RWPE2 (cell line): Measurements from ENCODE around the gene TNFSF15.
"Not testable (repeated sequence)": the region's sequence is repeated elsewhere in the genome, so short reads cannot be mapped to it uniquely, and the experiment has no call there.

Experiments
- ATAC-seq: fragments of 200-7000 bp; cut with Tn5 transposase; 3 replicates; pipeline ENCODE4 v1.9.1; 2021; ENCODE audit warnings: low read depth
- DNase-seq: peaks from one replicate; pipeline ENCODE4 v3.0.0-alpha.2; 2020; ENCODE audit warnings: low spot score
- H3K27ac ChIP-seq: fragments of 450-650 bp; 2 replicates; pipeline ENCODE4 v1.5.1; 2017; ENCODE audit warnings: mild to moderate bottlenecking; ENCODE audit not compliant: poor library complexity, severe bottlenecking
- H3K27me3 ChIP-seq: fragments of 250-450 bp; sonication (Bioruptor Pico); 2 replicates; pipeline ENCODE4 v1.5.1; 2021; ENCODE audit warnings: mild to moderate bottlenecking, moderate library complexity; ENCODE audit not compliant: insufficient read depth, poor library complexity, severe bottlenecking
- H3K36me3 ChIP-seq: fragments of 250-450 bp; sonication (Bioruptor Pico); 2 replicates; pipeline ENCODE4 v1.5.1; 2020; ENCODE audit warnings: low read depth, mild to moderate bottlenecking, moderate library complexity
- H3K4me1 ChIP-seq: fragments of 250-450 bp; sonication (Bioruptor Pico); 2 replicates; pipeline ENCODE4 v1.5.1; 2021; ENCODE audit warnings: mild to moderate bottlenecking, moderate library complexity; ENCODE audit not compliant: insufficient read depth, poor library complexity, severe bottlenecking
- H3K4me3 ChIP-seq: fragments of 250-450 bp; sonication (Bioruptor Pico); 2 replicates; pipeline ENCODE4 v1.5.1; 2021; ENCODE audit warnings: mild to moderate bottlenecking, moderate library complexity; ENCODE audit not compliant: severe bottlenecking
- H3K9me3 ChIP-seq: fragments of 250-450 bp; sonication (Bioruptor Pico); 2 replicates; pipeline ENCODE4 v1.5.1; 2021; ENCODE audit warnings: mild to moderate bottlenecking, moderate library complexity; ENCODE audit not compliant: severe bottlenecking
- CTCF ChIP-seq: fragments of 450-650 bp; IDR thresholded peaks from one replicate; pipeline ENCODE4 v1.5.1; 2017; ENCODE audit warnings: mild to moderate bottlenecking, moderate library complexity; ENCODE audit not compliant: poor library complexity, severe bottlenecking

The TNFSF15 gene

DNA sequence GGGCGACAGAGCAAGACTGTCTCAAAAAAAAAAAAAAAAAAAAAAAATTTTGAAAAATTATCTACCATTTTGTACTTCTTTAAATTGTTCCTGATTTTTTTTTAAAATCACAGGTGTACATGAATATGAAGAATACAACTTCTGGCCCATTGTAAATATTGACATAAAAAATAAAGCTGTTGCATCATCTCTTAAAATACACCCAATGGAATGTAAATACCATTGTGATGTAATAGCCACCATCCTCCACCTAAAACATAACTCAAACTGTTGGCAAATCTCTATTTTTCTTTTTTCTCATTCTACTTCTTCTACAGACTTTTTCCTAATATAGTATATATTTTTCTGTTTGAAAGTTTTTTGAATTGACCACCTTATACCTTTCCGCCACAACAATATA, 62.9 kb downstream of the TNFSF15 start:
- no peak for DNase-seq
- Histone ChIP-seq H3K27me3 (no peaks in the 10 kb centered on the region), H3K36me3 (no peaks in the 10 kb centered on the region), H3K4me3 (no peak overlapping the region), H3K27ac (no peak overlapping the region), H3K4me1 (peaks cover 5% of the 10 kb centered on the region), H3K9me3 (peaks cover 4% of the 10 kb centered on the region)
- TF ChIP-seq CTCF: no peak
- 0 out of 3 replicates have a peak, but pooled peaks have one; percentile 10 for ATAC-seq

DNA sequence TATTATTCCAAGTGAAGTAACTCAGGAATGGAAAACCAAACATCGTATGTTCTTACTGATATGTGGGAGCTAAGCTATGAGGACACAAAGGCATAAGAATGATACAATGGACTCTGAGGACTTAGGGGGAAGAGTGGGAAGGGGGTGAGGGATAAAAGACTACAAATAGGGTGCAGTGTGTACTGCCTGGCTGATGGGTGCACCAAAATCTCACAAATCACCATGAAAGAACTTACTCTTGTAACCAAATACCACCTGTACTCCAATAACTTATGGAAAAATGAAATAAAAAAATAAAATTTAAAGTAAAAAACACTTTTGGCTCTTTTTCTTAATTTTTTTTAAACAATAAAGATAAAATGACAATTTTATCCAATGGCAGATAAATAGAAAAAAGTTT, 64.3 kb downstream of the TNFSF15 start:
- H3K9me3 ChIP-seq, ATAC-seq, H3K27me3 ChIP-seq, H3K36me3 ChIP-seq, H3K27ac ChIP-seq, DNase-seq, H3K4me3 ChIP-seq, H3K4me1 ChIP-seq: not testable (repeated sequence)
- TF ChIP-seq CTCF: peak; percentile 37

DNA sequence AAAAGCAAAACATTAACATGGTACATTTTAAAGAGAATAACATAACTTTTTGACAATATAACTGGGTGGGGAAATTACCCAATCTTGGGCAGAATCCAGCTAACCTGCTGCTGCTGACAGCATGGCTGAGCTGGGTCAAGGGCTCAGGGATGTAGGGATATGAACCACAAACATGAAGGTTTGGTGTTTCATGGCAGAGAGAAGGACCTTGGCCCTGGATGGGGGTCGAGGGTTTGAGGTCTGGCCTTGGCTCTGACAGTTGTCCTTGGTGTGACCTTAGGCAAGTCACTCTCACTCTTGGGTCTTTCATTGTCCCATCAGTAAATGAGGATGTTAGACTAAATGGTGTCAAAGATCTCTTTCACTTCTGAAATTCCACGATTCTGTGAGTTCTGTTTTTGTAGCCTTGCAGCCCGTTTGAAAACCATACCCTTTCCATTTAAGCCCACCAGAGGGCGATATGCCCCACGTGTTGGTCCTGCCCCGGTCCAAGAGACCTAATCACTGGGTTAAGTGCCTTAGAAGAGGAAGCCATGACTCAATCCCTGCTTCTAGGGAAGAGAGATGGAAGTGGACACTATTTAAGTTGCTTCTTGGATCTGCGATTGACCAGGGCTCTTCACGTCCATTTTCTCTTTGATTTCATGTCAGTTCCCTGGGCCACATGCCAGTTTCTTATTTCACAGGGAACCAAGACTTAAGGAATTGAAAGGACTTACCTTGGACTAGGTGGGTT, 67.1 kb downstream of the TNFSF15 start:
- Histone ChIP-seq H3K4me3 (no peak overlapping the region), H3K4me1 (peaks cover 30% of the 10 kb centered on the region), H3K36me3 (no peaks in the 10 kb centered on the region), H3K9me3 (no peaks in the 10 kb centered on the region), H3K27me3 (no peaks in the 10 kb centered on the region), H3K27ac (no peak overlapping the region)
- peak; percentile 90 for TF ChIP-seq CTCF
- ATAC-seq: peak; percentile 84
- no peak for DNase-seq

DNA sequence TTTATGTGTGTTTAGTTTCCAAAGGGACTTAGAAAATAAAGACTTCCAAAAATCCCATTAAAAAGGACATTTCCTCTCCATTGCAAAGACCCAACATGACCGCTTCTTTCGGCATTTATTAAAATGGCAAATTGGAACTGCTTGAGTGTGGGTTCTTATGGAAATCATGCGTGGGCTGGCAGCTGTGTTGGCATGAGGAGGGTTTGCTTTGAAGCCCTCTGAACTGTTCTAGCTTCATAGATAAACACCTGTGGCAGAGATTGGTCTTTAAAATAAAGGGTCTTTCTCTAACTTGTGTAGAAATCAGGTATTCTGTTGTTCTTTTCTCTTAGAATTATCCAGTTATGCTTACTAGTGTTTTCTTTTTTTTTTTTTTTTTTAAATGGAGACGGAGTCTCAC, 68.0 kb downstream of the TNFSF15 start:
- H3K36me3 ChIP-seq: no peaks in the 10 kb centered on the region
- DNase-seq (no peak), ATAC-seq (no peak)
- no peaks in the 10 kb centered on the region for H3K27me3 ChIP-seq
- no peaks in the 10 kb centered on the region for H3K9me3 ChIP-seq
- no peak for TF ChIP-seq CTCF
- H3K27ac ChIP-seq: no peak overlapping the region
- peaks cover 33% of the 10 kb centered on the region for H3K4me1 ChIP-seq
- no peak overlapping the region for H3K4me3 ChIP-seq

DNA sequence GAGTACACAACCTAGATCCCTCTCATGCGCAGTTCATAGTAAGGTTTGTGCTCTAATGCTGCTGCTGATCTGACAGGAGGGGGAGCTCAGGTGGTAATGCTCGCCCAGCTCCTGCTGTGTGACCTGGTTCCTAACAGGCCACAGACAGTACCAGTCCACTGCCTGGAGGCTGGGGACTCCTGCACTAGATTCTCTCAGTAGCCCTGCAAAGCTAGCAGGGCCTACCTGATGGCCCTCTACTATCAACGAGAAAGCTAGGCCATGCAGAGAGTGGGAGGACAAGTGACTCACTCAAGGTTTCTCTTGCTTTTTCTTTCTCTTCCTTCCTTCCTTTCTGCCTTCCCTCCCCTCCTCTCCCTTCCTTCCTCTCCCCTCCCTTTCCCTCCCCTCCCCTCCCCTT, 68.7 kb downstream of the TNFSF15 start:
- Histone ChIP-seq H3K27me3 (no peaks in the 10 kb centered on the region), H3K4me3 (no peak overlapping the region), H3K9me3 (no peaks in the 10 kb centered on the region), H3K27ac (no peak overlapping the region), H3K4me1 (peaks cover 40% of the 10 kb centered on the region), H3K36me3 (no peaks in the 10 kb centered on the region)
- no peak for TF ChIP-seq CTCF
- no peak for ATAC-seq
- no peak for DNase-seq
